GM18907 (cell line): Measurements from ENCODE around the gene GNGT1.
"Not testable (repeated sequence)": the region's sequence is repeated elsewhere in the genome, so short reads cannot be mapped to it uniquely, and the experiment has no call there.

Experiments
- ATAC-seq: cut with Tn5 transposase; IDR thresholded peaks from one replicate; pipeline ENCODE4 v1.9.1; 2021; ENCODE audit warnings: mild to moderate bottlenecking, moderate library complexity; ENCODE audit not compliant: unreplicated experiment

GNGT1 gene

DNA sequence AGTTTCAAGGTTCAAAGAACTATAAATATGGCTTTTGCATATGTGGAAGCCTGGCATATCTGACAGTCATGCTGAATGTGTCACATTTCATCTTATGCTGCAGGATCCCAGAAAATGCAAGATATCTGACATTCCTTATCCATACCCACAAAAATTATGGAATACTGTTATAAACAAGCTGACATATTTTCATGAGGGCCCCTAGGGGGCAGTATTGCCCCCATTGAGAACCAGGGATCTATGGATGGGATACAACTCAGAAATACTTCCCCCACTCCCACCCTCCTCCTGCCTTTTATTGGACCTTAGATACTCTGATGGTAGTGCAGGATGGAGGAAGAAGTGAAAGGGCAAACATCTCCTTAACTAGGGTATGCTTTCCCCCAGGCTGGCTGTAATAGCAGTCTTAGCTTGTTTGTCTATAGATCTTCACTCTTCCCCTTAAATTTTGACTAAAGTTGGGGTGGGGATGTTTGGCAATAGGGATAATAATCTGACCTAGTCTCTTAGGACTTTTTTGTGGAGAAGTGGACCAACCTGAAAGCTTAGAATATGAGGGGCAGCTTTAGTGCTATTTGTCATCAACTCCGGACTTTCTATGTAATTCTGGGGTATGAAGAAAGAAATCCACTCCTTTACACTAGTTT, 3.5 kb upstream of the GNGT1 start:
- no peak for ATAC-seq

DNA sequence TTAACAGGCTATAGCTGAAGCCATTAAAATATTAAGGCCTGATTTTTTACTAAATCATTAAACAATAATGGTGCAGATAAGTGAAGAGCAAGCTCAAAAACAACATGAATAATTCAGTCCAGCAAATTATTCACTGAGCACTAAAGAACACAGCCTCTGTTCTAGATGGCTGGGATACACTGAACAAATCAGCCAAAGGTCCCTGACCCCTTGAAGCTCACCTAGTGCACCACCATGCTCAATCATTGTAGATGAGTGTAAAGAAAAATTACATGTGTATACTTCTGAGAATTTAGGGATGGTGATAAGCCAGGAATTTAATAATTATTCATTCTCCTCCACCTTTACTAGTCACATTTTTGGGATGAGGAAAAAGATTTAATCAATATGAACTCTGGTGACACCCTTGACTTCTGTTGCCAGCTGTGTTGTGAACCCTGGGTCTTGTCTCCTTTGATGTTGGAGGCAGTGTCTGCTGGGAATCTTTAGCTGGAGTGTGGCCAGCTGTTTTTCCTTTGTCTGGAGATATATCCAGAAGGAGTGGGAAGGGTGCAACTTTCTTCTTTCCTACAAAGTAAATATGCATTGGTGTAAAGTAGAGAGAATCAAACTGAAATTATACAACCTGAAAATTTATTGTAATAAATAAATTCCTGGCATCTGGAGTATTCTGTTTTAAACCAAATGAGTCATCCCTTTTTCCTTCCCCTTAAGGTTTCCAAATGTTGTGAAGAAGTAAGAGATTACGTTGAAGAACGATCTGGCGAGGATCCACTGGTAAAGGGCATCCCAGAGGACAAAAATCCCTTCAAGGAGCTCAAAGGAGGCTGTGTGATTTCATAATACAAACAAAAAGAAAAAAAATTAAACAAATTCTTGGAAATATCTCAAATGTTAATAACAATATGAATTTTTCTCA, 4.0 kb downstream of the GNGT1 start:
- ATAC-seq = no peak

DNA sequence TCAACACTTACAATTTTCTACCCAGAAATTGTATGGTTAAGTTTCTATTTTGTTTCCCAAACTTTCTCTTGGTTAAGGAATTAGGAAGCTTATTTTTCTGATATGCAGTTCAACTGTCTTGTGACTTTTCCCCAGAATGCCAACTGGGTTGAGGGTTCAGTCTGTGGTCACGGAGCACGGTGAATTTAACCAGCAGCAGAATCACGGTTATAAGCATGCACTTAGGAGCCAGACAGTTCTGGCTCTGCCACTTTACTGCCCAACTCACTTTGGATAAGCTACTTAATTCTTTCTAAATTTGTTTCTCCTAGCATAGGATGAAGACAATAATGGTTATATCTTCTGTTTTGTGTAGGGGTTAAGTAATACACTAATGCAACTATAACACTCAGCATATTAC, 4.9 kb downstream of the GNGT1 start:
- ATAC-seq = not testable (repeated sequence)

DNA sequence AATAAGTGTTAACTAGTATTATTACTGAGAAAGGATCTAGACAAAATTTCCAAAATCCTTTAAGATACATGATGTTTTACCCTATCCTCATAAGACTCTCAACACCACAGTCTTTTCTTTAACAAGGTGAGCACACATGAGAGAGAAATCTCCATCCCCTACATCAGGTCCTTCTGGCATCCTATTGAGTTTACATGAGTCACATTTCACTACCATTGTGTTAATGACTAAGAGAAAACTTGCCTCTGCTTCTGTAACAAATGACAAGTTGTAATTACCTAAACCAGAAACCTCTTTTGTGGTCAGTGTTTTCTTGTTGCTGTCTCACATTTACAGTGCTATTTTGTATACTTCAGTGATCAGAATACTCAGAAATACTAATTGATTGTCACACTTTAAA, 5.3 kb downstream of the GNGT1 start:
- peak; percentile 74 for ATAC-seq

DNA sequence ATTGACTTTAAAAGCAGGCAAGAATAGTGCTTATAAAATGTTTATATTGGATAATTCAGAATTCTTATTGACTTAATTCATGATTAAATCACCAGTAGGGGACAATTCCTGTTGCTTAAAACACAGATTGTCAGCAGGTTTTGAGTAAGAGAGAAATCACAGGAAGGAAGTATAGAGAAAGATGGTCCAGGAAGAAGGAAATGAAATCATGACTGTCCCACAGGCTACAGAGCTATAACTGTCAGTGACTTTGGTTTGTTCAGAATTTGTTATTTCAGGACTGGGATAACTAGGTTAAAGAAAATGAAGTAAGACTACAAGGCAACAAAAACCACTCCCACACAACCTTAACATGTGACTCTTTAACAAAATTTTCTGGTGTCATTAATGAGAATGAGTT, 6.8 kb downstream of the GNGT1 start:
- ATAC-seq = no peak

DNA sequence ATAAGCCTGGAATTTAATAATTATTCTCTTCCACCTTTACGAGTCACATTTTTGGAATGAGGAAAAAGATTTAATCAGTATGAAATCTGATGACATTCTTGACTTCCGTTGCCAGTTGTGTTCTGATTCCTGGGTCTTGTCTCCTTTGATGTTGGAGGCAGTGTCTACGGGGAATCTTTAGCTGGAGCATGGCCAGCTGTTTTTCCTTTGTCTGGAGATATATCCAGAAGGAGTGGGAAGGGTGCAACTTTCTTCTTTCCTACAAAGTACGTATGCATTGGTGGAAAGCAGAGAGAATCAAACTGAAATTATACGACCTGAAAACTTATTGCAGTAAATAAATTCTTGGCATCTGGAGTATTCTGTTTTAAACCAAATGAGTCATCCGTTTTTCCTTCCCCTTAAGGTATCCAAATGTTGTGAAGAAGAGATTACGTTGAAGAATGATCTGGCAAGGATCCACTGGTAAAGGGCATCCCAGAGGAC, 8.3 kb downstream of the GNGT1 start:
- no peak for ATAC-seq

DNA sequence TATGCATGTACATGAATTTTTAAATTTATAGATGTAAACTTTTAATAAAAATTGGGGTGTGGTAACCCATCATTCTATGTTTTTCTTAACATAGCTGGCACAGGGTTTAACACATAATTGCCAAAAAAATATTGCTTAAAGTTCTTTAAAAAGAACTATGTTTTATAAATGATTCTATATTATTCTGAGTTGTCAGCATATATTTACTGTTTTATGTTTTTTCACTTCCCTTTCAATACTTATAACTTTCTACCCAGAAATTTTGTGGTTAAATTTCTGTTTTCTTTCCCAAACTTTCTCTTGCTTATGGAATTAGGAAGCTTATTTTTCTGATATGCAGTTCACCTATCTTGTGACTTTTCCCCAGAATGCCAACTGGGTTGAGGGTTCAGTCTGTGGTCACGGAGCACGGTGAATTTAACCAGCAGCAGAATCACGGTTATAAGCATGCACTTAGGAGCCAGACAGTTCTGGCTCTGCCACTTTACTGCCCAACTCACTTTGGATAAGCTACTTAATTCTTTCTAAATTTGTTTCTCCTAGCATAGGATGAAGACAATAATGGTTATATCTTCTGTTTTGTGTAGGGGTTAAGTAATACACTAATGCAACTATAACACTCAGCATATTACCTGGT, 9.0 kb downstream of the GNGT1 start:
- peak; percentile 20 for ATAC-seq

DNA sequence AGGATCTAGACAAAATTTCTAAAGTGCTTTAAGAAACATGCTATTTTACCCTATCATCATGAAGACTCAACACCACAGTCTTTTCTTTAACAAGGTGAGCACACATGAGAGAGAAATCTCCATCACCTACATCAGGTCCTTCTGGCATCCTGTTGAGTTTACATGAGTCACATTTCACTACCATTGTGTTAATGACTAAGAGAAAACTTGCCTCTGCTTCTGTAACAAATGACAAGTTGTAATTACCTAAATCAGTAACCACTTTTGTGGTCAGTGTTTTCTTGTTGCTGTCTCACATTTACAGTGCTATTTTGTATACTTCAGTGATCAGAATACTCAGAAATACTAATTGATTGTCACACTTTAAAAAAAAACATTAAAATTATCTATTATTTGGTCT, 9.5 kb downstream of the GNGT1 start:
- peak; percentile 75 for ATAC-seq

DNA sequence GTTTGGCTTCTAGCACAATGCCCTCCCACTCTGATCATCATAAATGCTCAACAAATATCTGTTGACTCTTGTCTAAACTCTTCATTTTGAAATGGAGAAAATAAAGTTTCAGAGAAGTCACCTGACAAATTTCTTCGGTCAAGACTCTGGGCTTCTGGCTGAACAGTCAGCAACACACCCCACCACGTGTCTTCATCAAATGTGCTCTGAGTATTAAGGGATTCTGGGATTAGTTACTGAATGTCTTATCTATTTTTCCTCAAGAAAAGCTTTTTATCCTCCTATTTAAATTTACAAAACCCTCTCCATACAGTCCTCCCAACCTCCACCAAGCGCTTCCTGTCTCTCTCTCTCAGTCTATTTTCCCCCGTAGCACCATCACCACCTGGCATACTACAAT, 9.9 kb downstream of the GNGT1 start:
- not testable (repeated sequence) for ATAC-seq

DNA sequence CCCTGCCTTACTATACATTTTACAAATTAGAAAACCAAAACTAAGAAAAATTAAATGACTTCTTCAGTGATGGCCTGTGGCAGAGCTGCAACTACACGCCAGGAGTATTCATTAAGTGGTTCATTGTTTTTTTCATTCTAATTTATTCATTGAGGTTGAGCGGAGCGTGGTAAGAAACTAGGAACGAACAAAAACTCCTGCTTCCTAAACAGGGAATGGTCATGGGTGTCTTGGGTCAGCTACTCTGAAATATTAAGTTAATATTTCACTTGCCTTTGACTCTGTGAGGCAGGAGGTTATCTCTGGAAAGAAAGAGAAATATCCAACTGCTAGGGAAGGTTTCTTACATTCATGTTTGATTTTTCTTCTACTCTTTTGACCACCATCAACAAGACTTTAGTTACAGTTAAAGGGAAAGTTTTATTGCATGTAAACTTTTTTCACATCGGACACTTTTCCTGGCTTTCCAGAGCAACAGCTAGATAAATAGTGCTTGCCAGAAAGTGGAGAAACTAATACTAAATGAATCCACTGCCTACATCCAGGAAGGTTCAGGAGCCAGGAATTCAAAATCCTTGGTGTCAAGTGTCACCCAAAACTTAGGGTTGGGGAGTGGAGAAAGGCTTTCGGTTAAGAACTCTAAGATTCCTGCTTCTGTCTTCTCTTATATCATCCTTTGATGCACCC, 14.3 kb downstream of the GNGT1 start:
- no peak for ATAC-seq

DNA sequence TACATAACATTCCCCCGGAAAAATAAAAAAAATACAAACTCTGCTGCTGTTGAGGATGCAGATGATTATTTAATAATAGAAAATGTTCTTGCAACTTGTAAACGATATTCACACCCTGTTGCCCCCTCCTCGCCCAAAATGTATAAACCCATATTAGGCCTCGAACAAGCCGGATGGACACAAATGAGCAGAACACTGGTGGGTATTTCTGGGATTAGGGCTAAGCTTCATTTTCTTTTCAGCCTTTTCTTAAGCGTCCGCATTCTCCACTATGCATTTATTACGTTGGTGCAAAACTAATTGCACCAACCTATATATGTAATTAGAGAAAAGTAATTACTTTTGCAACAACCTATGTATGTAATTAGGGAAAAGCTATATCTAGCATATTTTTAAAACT, 14.8 kb downstream of the GNGT1 start:
- no peak for ATAC-seq

DNA sequence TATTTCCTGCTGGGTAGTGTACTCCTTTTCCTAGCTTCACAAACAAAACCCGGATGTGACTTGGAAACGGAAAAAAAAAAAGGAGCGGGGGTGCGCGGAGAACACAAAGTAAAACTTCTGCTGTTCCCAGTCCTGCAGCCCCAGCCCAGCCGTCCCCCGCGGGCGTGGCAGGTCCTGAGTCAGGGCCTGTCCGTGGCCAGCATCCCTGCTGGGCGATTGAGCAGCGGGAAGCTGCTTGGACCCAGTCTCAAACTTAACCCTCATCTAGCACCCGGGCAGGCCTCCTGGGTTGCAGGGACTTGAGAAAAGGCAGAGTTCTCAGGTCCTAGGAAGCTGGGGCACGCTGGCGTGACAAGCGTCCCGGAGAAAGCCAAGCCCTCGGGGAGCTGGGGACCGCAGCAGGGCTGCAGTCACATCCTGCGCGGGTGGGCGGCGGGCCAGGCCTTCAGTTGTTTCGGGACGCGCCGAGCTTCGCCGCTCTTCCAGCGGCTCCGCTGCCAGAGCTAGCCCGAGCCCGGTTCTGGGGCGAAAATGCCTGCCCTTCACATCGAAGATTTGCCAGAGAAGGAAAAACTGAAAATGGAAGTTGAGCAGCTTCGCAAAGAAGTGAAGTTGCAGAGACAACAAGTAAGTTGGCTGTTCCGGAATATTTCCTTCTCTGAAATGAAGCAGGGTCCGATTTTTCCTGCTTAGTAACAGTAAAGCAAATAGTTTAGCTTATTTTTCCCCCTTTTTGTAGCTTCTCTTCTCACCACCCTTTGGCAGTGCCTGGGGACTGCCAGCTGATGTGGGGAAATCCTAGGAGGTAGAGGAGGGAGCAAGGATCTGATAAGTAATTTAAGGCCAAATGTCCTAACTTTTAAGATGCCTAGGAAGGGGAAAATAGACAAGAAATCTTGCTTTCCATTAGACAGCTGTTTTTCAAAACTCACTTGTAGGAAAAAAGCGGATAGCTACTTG, 15.5 kb downstream of the GNGT1 start, which contains the start of gene GNG11:
TSS of gene GNG11 (plus strand) at position 129 of the 960 bp plus-strand sequence. CDS start at position 532, 403 bp downstream.
- peak; percentile 96 for ATAC-seq

DNA sequence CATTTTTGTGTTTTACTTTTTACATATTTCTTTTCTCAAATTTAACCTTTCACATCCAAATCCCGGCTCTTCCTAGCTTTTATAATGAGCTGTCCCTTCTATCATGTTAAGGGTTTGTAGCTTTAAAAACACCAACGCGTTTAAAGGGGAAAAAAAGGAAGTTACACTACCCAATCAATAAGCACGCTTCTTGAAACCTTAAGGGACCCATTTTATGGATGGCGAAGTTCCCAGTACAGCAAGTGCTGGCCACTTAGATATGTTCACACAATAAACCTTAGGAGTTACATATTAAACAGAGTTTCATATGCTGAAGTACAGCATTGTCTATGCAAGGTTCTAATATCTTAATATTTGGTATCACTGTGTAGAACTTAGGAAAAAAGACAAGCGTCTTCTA, 16.9 kb downstream of the GNGT1 start:
- ATAC-seq = no peak

DNA sequence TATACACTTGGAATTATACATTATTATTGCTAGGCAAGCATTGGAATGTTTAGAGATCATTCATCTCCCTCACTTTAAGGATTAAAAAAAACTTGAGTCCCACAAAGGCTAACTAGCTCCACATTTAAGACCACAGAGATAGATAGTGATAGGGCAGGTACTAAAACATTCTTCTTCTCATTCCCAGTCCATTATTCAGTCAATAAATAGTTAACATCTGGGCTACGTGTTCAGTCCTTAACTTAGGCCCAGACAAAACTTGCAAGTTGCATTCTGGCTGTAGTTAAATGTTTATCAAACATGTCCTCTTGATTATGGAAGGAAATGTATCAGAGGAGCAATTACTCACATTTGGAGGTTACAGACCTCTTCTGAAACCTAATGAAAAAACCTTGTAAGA, 17.6 kb downstream of the GNGT1 start:
- ATAC-seq = no peak

DNA sequence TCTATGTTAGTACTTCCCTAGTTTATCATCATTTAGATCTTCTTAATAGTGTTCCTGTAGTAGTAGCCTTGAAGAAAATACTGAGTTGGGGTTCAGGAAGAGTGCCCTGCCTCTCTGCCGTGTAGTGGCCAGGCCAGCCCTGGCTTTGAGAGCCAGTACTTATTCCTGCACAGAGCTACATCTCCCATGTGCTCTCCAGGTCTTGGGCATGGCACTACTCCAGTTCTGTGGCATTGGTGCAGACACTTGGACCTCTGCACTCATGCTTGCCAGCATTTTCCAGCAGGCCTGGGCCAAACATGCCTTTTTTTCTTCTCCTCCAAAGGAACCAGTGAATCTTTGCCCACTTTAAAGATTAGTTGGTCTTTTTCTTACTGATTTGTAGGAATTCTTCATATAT, 20.4 kb downstream of the GNGT1 start:
- ATAC-seq = no peak

DNA sequence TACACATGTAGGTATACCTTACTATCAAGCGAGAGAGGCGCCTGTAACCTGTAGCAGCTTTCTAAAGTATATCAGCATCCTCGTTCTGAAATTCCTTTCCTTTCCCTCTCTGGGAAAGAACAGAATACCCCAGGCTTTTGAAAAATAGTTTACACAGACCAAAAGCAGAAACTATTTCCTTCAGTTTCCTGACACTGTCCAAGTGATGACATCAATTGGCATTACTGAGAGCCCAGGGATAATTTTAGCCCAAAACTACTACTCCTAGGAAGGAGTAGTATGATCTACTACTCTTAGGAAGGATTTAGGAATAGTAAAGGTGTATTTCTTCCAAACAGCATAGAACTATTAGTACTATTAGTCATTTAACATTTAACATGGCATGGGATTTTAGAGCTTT, 21.2 kb downstream of the GNGT1 start:
- ATAC-seq = no peak

DNA sequence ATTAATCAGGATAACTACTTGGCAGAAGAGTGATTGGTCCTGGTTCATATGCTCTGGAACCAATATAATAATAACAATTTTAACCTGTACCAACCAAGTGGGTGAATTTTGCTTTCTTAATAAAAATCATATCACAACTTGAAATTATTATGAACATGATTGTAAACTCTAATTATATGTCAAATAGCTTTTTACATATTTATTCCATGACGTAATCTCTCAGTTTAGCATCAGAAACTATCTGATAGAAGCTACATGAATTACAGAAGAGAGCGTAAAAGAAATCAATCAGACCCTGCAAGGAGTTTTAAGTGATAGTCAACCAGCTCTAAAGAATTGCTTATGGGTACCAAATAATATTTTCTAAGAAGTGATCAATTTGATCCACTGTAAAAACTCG, 25.3 kb downstream of the GNGT1 start:
- ATAC-seq = no peak

DNA sequence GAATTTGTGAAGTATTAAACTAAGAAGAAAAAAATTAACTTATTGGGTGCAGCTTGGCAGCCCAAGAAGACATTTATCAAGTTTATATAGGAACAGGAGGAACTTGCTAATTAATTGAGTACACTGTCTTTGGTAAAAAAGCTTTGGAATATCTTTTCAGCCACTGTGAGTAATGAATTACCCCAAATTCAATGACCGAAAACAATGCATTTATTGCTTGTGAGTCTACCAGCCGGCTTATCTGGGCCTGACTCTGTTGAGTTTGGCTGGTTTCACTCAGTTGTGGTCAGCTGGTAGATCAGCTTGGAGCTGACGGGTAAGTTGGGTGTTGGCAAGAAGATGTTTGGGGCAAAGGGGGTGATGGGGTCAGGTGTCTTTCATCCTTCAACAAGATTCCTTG, 26.8 kb downstream of the GNGT1 start:
- no peak for ATAC-seq

DNA sequence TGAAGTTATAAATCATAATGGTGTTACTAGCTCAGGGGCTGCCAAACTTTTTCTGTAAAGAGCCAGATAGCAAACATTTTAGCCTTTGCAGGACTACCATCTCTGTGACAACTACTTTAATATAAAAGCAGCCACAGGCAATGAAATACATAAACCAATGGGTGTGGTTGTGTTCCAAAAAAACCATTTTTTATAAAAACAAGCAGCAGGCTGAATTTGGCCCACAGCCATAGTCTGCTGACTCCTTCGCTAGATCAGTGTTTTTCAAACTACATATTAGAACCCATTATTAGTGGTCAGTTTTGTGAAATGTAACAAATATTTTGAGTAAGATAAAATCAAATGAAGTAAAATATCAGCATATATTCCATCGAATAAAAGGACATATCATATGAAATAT, 28.7 kb downstream of the GNGT1 start:
- ATAC-seq = no peak

DNA sequence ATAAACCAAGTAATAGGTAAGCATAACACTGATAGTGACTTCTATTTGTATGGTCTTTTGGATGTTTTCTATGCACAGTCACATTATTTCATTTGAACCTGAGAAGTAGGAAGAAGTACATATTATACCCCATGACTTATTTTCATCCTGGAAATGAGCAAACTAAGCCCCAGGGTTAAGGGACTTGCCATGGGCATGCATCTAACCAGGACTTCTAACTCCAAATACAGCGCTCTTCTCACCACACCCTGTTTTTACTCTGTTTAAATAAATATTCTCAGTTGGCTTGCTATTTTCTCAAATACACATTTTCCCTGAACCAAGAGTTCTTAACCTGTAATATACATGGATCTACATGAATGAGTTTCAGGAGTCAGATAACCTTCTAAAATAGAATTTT, 31.5 kb downstream of the GNGT1 start:
- ATAC-seq = no peak
